ENCODE measurements around the gene KPRP.

KPRP gene

GRCh38 chr1:152761609-152762213, 3.9 kb downstream of the KPRP start:
- TF ChIP-seq PAX5 (IDR thresholded peaks at IDR 0.05; ENCODE audit: insufficient read depth, low read length, severe bottlenecking), result no peak
- no peak for TF ChIP-seq POLR2AphosphoS5 (IDR thresholded peaks at IDR 0.05; ENCODE audit: low read depth, low read length)
- TF ChIP-seq SPI1 (IDR thresholded peaks at IDR 0.05; ENCODE audit: low read depth, low read length), result no peak
- no peak for TF ChIP-seq POU2F2 (IDR thresholded peaks at IDR 0.05; ENCODE audit: low read depth, low read length)
- TF ChIP-seq TAF1 (IDR thresholded peaks at IDR 0.05; ENCODE audit: low read depth, low read length), result no peak
- no peak for TF ChIP-seq POLR2A (IDR thresholded peaks at IDR 0.05; ENCODE audit: low read depth, low read length)
- FAIRE-seq (no peak), DNase-seq (ENCODE audit: insufficient read length, low spot score) (no peak)

GRCh38 chr1:152768847-152769533, 11.2 kb downstream of the KPRP start:
- FAIRE-seq (no peak), DNase-seq (ENCODE audit: insufficient read length, low spot score) (no peak)
- no peak for TF ChIP-seq PAX5 (IDR thresholded peaks at IDR 0.05; ENCODE audit: insufficient read depth, low read length, severe bottlenecking)
- TF ChIP-seq SPI1 (IDR thresholded peaks at IDR 0.05; ENCODE audit: low read depth, low read length), result no peak
- no peak for TF ChIP-seq POLR2AphosphoS5 (IDR thresholded peaks at IDR 0.05; ENCODE audit: low read depth, low read length)
- TF ChIP-seq TAF1 (IDR thresholded peaks at IDR 0.05; ENCODE audit: low read depth, low read length), result no peak

GRCh38 chr1:152770411-152770810, 12.6 kb downstream of the KPRP start:
- no peak for DNase-seq (ENCODE audit: insufficient read length, low spot score)
- TF ChIP-seq SPI1 (IDR thresholded peaks at IDR 0.05; ENCODE audit: low read depth, low read length), result no peak
- no peak for TF ChIP-seq POLR2AphosphoS5 (IDR thresholded peaks at IDR 0.05; ENCODE audit: low read depth, low read length)
- no peak for TF ChIP-seq POLR2A (IDR thresholded peaks at IDR 0.05; ENCODE audit: low read depth, low read length)
- no peak for TF ChIP-seq POU2F2 (IDR thresholded peaks at IDR 0.05; ENCODE audit: low read depth, low read length)
- no peak for TF ChIP-seq PAX5 (IDR thresholded peaks at IDR 0.05; ENCODE audit: insufficient read depth, low read length, severe bottlenecking)
- TF ChIP-seq TAF1 (IDR thresholded peaks at IDR 0.05; ENCODE audit: low read depth, low read length), result no peak
- FAIRE-seq, result no peak

DNA sequence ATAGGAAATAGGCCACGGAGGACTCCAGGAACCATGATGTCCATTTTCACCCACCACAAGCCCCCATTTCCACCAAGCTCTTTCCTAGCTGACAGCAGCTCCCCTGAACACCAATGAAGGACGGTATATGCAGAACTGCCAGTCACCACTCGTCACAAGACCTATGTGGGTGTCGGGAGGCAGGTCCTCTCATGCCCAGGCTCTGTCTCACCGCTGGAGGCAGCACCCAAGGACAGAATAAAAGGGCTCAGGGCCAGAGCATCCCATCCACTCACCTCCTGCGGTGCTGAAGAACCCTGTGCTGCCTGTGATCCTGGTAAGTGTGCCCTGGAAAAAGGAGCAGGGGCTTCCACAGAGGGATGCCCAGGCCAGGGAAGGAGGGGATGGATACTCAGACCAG, 17.1 kb downstream of the KPRP start, which contains the start of gene LCE1F:
TSS of gene LCE1F (plus strand) at position 266 of the 400 bp plus-strand sequence. CDS start 1,232 bp downstream, outside the sequence.
- no peak for TF ChIP-seq SPI1 (IDR thresholded peaks at IDR 0.05; ENCODE audit: low read depth, low read length)
- TF ChIP-seq POLR2A (IDR thresholded peaks at IDR 0.05; ENCODE audit: low read depth, low read length), result no peak
- no peak for TF ChIP-seq POLR2AphosphoS5 (IDR thresholded peaks at IDR 0.05; ENCODE audit: low read depth, low read length)
- no peak for DNase-seq (ENCODE audit: insufficient read length, low spot score)
- FAIRE-seq, result no peak

DNA sequence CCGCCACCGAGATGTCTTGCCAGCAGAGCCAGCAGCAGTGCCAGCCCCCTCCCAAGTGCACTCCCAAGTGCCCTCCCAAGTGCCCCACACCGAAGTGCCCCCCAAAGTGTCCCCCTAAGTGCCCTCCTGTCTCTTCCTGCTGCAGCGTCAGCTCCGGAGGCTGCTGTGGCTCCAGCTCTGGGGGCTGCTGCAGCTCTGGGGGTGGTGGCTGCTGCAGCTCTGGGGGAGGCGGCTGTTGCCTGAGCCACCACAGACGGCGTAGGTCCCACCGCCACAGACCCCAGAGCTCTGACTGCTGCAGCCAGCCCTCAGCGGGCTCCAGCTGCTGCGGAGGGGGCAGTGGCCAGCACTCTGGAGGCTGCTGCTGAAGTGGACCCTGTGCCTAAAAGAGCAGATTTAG, 18.5 kb downstream of the KPRP start:
- DNase-seq (ENCODE audit: insufficient read length, low spot score) (no peak), FAIRE-seq (no peak)
- TF ChIP-seq TAF1 (IDR thresholded peaks at IDR 0.05; ENCODE audit: low read depth, low read length), result no peak
- TF ChIP-seq POLR2A (IDR thresholded peaks at IDR 0.05; ENCODE audit: low read depth, low read length), result no peak
- no peak for TF ChIP-seq POU2F2 (IDR thresholded peaks at IDR 0.05; ENCODE audit: low read depth, low read length)
- no peak for TF ChIP-seq SPI1 (IDR thresholded peaks at IDR 0.05; ENCODE audit: low read depth, low read length)
- TF ChIP-seq POLR2AphosphoS5 (IDR thresholded peaks at IDR 0.05; ENCODE audit: low read depth, low read length), result no peak

GRCh38 chr1:152777510-152778137, 19.8 kb downstream of the KPRP start:
- FAIRE-seq, result no peak
- TF ChIP-seq POLR2A (IDR thresholded peaks at IDR 0.05; ENCODE audit: low read depth, low read length), result no peak
- no peak for TF ChIP-seq POLR2AphosphoS5 (IDR thresholded peaks at IDR 0.05; ENCODE audit: low read depth, low read length)
- no peak for DNase-seq (ENCODE audit: insufficient read length, low spot score)

GRCh38 chr1:152783095-152783494, 25.3 kb downstream of the KPRP start:
- TF ChIP-seq POLR2AphosphoS5 (IDR thresholded peaks at IDR 0.05; ENCODE audit: low read depth, low read length) (no peak), POLR2A (IDR thresholded peaks at IDR 0.05; ENCODE audit: low read depth, low read length) (no peak), POU2F2 (IDR thresholded peaks at IDR 0.05; ENCODE audit: low read depth, low read length) (no peak), SPI1 (IDR thresholded peaks at IDR 0.05; ENCODE audit: low read depth, low read length) (no peak), TAF1 (IDR thresholded peaks at IDR 0.05; ENCODE audit: low read depth, low read length) (no peak), PAX5 (IDR thresholded peaks at IDR 0.05; ENCODE audit: insufficient read depth, low read length, severe bottlenecking) (no peak)
- no peak for FAIRE-seq
- no peak for DNase-seq (ENCODE audit: insufficient read length, low spot score)

DNA sequence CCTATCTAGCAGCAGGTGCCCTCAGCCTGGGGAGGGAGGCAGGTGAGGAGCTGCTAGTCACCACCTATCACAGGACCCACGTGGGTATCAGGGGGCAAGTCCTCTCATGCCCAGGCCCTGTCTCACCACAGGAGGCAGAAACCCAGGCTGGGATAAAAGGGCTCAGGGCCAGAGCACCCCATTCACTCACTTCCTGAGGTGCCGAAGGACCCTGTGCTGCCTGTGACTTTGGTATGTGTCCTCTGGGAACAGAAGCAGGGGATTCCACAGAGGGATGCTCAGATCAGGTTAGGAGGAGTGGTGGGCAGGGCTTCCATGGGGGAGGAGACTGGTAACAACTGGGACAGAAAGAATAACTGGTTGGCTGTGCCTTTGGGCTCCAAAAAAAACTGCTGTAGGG, 28.3 kb downstream of the KPRP start, which contains the start of gene LCE1E:
TSS of gene LCE1E (plus strand) at position 181 of the 400 bp plus-strand sequence. CDS start 1,043 bp downstream, outside the sequence.
- DNase-seq (ENCODE audit: insufficient read length, low spot score) (no peak), FAIRE-seq (no peak)

GRCh38 chr1:152795686-152796085, 37.9 kb downstream of the KPRP start:
- TF ChIP-seq PAX5 (IDR thresholded peaks at IDR 0.05; ENCODE audit: insufficient read depth, low read length, severe bottlenecking), result no peak
- TF ChIP-seq POLR2A (IDR thresholded peaks at IDR 0.05; ENCODE audit: low read depth, low read length), result no peak
- no peak for TF ChIP-seq SPI1 (IDR thresholded peaks at IDR 0.05; ENCODE audit: low read depth, low read length)
- no peak for FAIRE-seq
- DNase-seq (ENCODE audit: insufficient read length, low spot score), result no peak

More for the DNA sequence above, 28.3 kb downstream of the KPRP start, which contains the start of gene LCE1E:
- no peak for TF ChIP-seq SPI1 (IDR thresholded peaks at IDR 0.05; ENCODE audit: low read depth, low read length)
- no peak for TF ChIP-seq TAF1 (IDR thresholded peaks at IDR 0.05; ENCODE audit: low read depth, low read length)
- TF ChIP-seq POLR2AphosphoS5 (IDR thresholded peaks at IDR 0.05; ENCODE audit: low read depth, low read length), result no peak
- no peak for TF ChIP-seq PAX5 (IDR thresholded peaks at IDR 0.05; ENCODE audit: insufficient read depth, low read length, severe bottlenecking)
- no peak for TF ChIP-seq POLR2A (IDR thresholded peaks at IDR 0.05; ENCODE audit: low read depth, low read length)
- no peak for TF ChIP-seq POU2F2 (IDR thresholded peaks at IDR 0.05; ENCODE audit: low read depth, low read length)

GRCh38 chr1:152796421-152796820, 38.6 kb downstream of the KPRP start, which contains the start of gene LCE1D:
LCE1D (plus strand) TSS chr1:152796721; CDS start chr1:152797795, 1,074 bp downstream.
- DNase-seq (ENCODE audit: insufficient read length, low spot score) (no peak), FAIRE-seq (no peak)
- TF ChIP-seq SPI1 (IDR thresholded peaks at IDR 0.05; ENCODE audit: low read depth, low read length) (no peak), POLR2A (IDR thresholded peaks at IDR 0.05; ENCODE audit: low read depth, low read length) (no peak), TAF1 (IDR thresholded peaks at IDR 0.05; ENCODE audit: low read depth, low read length) (no peak), POLR2AphosphoS5 (IDR thresholded peaks at IDR 0.05; ENCODE audit: low read depth, low read length) (no peak), POU2F2 (IDR thresholded peaks at IDR 0.05; ENCODE audit: low read depth, low read length) (no peak), PAX5 (IDR thresholded peaks at IDR 0.05; ENCODE audit: insufficient read depth, low read length, severe bottlenecking) (no peak)
